PC-3 (cell line): ENCODE data around the gene CPN2.

Experiments
- CTCF ChIP-seq: fragments of 300-600 bp; sonication (generic); conservative IDR thresholded peaks from 2 replicates; pipeline ENCODE4 v1.5.1; 2017; ENCODE audit warnings: antibody characterized with exemption, low read depth, mild to moderate bottlenecking, low read length
- EZH2 ChIP-seq: fragments of 300-600 bp; sonication (generic); IDR thresholded peaks from one replicate; pipeline ENCODE4 v1.6.1; 2017; ENCODE audit warnings: antibody characterized with exemption, mild to moderate bottlenecking, low read length; ENCODE audit not compliant: unreplicated experiment

- TF ChIP-seq CTCF, result no peak
- TF ChIP-seq EZH2, result no peak
Observed at GRCh38 chr3:194301730-194302129, 49.4 kb downstream of the CPN2 start.
